Mucosa of stomach (tissue), 1 donor: ENCODE measurements around the gene PNPLA7.
A peak's percentile ranks its signal among the peaks of the same experiment; 100 is the strongest.

Experiments used
- H3K27me3 ChIP-seq: one replicate; pipeline ENCODE4 v1.7.0; 2013; ENCODE audit warnings: mild to moderate bottlenecking, low read length; ENCODE audit not compliant: control insufficient read depth, insufficient read depth
- H3K36me3 ChIP-seq: one replicate; pipeline ENCODE4 v1.7.0; 2013; ENCODE audit warnings: low read length; ENCODE audit not compliant: control insufficient read depth, insufficient read depth
- H3K4me1 ChIP-seq: one replicate; pipeline ENCODE4 v1.7.0; 2013; ENCODE audit warnings: mild to moderate bottlenecking, low read length; ENCODE audit not compliant: control insufficient read depth, insufficient read depth
- H3K4me3 ChIP-seq: one replicate; pipeline ENCODE4 v1.7.0; 2013; ENCODE audit warnings: low read length
- H3K9ac ChIP-seq: one replicate; pipeline ENCODE4 v1.7.0; 2013; ENCODE audit warnings: mild to moderate bottlenecking, low read length, moderate library complexity
- H3K9me3 ChIP-seq: one replicate; pipeline ENCODE4 v1.7.0; 2013; ENCODE audit warnings: mild to moderate bottlenecking, low read length, moderate library complexity; ENCODE audit not compliant: control insufficient read depth
- donor health status: Pancreatic carcinoma.

PNPLA7 gene

DNA sequence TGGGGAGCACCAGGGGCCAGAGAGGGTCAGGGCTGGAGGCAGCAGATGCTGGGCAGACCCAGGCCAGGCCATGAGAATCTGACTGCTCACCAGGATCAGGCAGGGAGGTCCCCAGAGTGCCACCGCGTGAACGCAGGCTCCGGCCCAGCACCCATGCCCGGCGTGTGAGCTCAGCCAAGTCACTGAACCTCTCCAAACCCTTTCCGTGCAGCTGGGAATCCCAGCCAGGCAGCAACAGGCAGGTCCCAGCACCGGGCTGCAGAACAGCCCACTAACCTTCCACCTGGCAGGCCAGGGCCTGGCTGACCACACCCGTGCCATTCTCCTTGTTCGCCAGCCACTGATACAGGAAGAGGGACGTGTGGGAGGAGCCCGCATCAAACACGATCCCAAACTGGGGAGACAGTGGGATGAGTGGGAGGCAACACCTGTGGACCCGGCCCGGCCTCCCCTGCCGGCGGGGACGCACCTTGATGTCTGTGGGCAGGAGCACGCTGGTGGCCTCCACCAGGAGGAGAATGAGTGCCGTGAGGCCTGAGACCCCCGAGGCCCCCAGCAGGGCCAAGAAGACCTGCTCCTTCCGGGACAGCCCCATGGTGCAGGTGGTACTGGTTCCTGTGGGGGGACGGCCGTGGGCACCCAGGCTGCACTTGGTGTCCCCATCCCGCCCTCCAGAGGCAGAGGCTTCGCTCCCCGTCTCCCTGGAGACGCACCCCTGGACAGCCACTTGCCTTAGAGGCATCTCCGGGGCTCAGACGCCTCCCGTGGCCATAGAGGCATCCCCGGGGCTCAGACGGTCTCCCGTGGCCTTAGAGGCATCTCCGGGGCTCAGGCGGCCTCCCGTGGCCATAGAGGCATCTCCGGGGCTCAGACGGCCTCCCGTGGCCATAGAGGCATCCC is 112.3 kb downstream of the PNPLA7 start:
- no peak overlapping the region for H3K4me3 ChIP-seq
- no peaks in the 10 kb centered on the region for H3K9me3 ChIP-seq
- H3K27me3 ChIP-seq, result no peaks in the 10 kb centered on the region
- H3K4me1 ChIP-seq, result peaks cover 43% of the 10 kb centered on the region
- peak overlapping the region; percentile 78 for H3K9ac ChIP-seq
- no peaks in the 10 kb centered on the region for H3K36me3 ChIP-seq

GRCh38 chr9:137436761-137437600 is 113.2 kb downstream of the PNPLA7 start:
- H3K27me3 ChIP-seq, result no peaks in the 10 kb centered on the region
- H3K4me1 ChIP-seq, result peaks cover 43% of the 10 kb centered on the region
- peak overlapping the region; percentile 78 for H3K9ac ChIP-seq
- H3K36me3 ChIP-seq, result no peaks in the 10 kb centered on the region
- H3K4me3 ChIP-seq, result peak overlapping the region; percentile 72
- H3K9me3 ChIP-seq, result no peaks in the 10 kb centered on the region

DNA sequence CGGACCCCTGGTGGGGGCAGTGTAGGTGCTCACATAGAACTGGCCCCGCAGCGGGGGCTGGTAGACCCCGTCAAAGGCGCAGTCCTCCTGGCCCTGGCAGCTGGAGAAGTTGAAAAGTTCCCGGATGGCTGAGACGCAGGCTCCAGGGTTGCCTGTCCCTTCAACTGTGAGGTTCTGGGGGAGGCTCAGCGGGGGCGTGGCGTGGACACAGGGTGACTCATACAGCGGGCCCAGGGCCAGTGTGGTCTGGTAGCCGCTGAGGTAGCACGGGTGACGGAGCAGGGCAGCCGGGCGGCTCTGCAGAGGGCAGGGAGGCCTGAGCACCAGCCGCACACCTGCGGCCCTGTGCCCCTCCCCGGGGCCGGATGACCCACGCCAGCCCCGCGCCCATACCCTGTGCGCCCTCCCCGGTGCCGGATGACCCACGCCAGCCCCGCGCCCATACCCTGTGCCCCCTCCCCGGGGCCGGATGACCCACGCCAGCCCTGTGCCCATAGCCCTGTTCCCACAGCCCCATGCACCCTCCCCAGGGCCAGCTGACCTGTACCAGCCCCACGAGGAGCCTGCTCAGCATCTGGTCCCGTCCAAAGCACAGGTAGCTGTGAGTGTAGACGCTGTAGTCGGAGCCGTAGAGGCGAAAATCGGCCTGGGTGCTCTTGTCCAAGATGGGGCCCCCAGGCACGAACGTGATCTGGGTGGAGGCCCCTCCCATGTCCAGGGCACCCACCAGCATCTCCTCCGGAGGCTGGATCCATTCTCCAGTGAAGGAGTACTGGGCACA is 114.0 kb downstream of the PNPLA7 start:
- Histone ChIP-seq H3K27me3 (no peaks in the 10 kb centered on the region), H3K9ac (peak overlapping the region; percentile 83), H3K4me3 (peak overlapping the region; percentile 72), H3K36me3 (no peaks in the 10 kb centered on the region), H3K4me1 (peaks cover 43% of the 10 kb centered on the region), H3K9me3 (no peaks in the 10 kb centered on the region)

DNA sequence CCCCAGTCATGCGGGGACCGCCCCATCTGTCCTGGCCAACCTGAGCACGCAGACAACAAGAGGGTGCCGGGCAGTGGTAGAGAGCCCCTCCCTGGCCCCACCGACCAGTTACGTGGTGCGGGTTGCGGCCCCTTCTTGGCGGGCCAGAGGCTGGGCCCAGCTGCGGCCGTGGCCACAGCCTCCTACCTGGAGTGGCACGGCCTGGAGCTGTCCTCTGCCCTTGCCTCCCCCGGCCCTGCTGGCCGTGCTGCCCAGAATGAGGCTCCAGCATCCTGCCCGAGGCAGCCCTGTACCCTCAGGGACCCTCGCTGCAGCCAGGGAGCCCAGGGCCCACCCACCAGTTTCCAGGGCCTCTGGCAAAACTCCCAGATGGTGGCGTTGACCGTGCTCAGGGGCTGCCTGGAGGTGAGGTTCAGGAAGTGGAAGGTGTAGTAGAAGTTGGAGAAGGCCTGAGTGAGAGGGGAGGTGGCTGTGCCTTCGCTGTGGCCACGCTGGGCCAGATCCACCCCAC is 114.8 kb downstream of the PNPLA7 start:
- no peaks in the 10 kb centered on the region for H3K36me3 ChIP-seq
- H3K9ac ChIP-seq, result peak overlapping the region; percentile 83
- no peaks in the 10 kb centered on the region for H3K27me3 ChIP-seq
- H3K4me1 ChIP-seq, result peaks cover 45% of the 10 kb centered on the region
- no peaks in the 10 kb centered on the region for H3K9me3 ChIP-seq
- peak overlapping the region; percentile 46 for H3K4me3 ChIP-seq

DNA sequence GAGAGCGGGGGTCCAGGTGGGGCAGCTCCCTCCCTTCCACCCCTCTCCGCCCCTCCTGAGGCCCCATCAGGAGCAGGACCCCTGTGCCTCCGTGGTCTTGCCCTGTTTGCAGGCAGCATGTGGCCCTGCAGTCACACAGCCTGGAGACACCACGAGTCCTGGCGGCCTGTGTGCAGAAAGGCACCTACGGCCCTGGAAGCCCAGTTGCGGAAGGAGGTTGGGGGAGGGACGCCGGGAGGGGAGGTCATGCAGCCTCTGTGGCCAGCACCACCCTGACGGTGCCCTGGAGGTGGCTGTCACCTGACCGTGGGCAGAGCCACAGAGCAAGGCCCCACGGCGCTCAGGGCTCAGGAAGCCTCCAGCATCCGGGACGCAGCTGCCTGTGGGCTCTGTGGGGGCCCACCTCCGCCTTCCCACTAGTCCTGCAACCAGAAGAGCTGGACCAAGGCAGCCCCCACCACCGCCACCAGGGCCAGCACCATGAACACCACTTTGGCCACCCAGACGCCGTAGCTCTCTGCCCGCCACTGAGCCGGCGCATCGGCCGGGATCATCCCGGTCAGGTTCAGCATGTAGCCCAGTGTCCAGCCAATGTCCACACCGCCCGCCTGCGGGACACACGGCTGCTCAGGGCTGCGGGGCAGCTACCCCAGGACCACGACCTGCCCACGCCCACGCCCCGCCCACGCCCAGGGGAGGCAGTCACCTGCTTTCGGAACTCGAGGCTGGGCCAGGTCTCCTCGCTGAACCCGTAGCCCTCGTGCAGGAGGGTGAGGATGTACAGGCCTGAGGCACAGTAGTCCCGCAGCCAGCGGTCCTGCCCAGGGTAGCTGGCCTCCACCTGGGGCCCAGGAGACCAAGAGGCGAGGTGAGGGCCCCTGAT is 115.5 kb downstream of the PNPLA7 start:
- no peak overlapping the region for H3K4me3 ChIP-seq
- peaks cover 52% of the 10 kb centered on the region for H3K4me1 ChIP-seq
- H3K27me3 ChIP-seq, result no peaks in the 10 kb centered on the region
- H3K9me3 ChIP-seq, result no peaks in the 10 kb centered on the region
- no peaks in the 10 kb centered on the region for H3K36me3 ChIP-seq
- no peak overlapping the region for H3K9ac ChIP-seq

DNA sequence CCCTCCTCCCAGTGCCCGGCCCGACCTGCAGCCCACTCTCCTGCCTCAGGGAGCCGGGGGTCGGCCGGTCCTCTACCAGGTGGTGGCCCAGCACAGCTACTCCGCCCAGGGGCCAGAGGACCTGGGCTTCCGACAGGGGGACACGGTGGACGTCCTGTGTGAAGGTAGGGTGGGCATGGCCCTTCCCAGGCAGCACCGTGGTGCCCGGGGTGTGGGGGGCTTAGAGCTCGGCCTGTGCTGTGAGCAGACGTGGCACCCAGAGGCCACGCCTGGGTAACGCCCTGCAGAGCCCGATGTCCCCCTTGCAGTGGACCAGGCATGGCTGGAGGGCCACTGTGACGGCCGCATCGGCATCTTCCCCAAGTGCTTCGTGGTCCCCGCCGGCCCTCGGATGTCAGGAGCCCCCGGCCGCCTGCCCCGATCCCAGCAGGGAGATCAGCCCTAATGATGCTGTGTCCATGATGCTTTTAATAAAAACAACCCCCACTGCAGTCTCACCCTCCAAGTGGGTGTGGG is 116.2 kb downstream of the PNPLA7 start:
- H3K4me1 ChIP-seq, result peaks cover 46% of the 10 kb centered on the region
- H3K27me3 ChIP-seq, result no peaks in the 10 kb centered on the region
- H3K36me3 ChIP-seq, result no peaks in the 10 kb centered on the region
- H3K4me3 ChIP-seq, result no peak overlapping the region
- H3K9ac ChIP-seq, result no peak overlapping the region
- no peaks in the 10 kb centered on the region for H3K9me3 ChIP-seq

- Histone ChIP-seq H3K36me3 (no peaks in the 10 kb centered on the region), H3K27me3 (no peaks in the 10 kb centered on the region), H3K9me3 (no peaks in the 10 kb centered on the region), H3K4me1 (peaks cover 47% of the 10 kb centered on the region), H3K4me3 (no peak overlapping the region), H3K9ac (no peak overlapping the region)
Observed at GRCh38 chr9:137433349-137433915, 116.8 kb downstream of the PNPLA7 start.

DNA sequence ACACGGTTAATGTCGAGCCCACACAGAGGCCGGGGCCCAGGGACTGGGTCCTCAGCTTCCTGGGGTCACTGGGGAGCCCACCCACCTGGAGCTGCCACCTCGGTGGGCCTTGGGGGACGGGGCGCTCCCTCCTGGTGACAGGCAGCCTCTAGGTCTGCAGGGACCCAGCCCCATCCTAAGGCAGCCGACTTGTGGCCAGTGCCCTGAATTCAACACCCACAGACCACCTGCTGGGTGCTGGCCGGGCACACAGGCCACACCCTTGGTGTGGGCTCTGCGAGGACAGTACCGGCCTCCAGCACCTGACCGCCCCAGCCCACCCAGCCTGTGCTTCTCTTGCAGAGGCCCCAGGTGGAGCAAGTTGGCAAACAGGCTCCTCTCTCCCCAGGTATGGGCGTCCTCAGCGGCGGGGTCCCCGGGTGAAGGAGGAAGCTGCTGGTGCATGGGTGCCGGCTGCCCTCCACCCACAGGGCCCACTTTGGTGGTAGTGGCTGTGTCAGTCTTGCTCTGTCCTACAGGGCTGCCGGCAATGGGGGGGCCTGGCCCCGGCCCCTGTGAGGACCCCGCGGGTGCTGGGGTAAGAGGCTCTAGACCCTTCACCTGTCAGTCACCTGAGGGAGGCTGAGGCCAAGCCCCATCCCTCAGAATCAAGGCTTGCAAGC is 117.4 kb downstream of the PNPLA7 start:
- H3K9ac ChIP-seq, result no peak overlapping the region
- H3K27me3 ChIP-seq, result no peaks in the 10 kb centered on the region
- no peak overlapping the region for H3K4me3 ChIP-seq
- peaks cover 48% of the 10 kb centered on the region for H3K4me1 ChIP-seq
- no peaks in the 10 kb centered on the region for H3K36me3 ChIP-seq
- H3K9me3 ChIP-seq, result no peaks in the 10 kb centered on the region

DNA sequence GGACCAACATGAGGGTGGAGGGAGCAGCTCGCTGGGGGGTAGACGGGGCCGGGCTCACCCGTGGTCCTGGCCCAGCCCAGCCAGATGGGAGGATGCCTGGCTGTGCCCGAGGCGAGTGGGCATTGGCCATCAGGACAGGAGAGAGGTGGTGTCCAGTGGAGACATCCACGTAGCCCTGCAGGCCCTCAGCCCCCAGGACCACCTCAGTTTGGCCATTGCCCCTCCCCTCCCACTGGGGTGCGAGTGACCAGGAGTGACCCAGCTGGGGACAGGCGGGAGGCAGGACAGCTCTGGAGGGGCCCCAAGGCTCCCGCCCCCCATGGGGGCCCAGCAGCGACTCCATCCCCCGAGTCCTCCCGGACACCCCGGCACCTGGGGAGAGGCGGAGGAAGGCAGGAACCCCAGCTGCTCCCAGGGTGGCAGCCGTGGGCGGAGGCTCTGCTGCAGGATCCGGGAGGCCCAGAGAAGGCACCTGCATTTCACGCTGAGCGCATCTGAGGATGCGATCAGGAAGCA is 118.7 kb downstream of the PNPLA7 start:
- Histone ChIP-seq H3K9me3 (no peaks in the 10 kb centered on the region), H3K4me3 (no peak overlapping the region), H3K27me3 (no peaks in the 10 kb centered on the region), H3K36me3 (no peaks in the 10 kb centered on the region), H3K9ac (no peak overlapping the region), H3K4me1 (peaks cover 35% of the 10 kb centered on the region)

- Histone ChIP-seq H3K36me3 (no peaks in the 10 kb centered on the region), H3K4me1 (peaks cover 29% of the 10 kb centered on the region), H3K9ac (no peak overlapping the region), H3K27me3 (no peaks in the 10 kb centered on the region), H3K4me3 (no peak overlapping the region), H3K9me3 (no peaks in the 10 kb centered on the region)
Observed at GRCh38 chr9:137430723-137431415, 119.3 kb downstream of the PNPLA7 start.
